Dedifferentiated amniotic fluid mesenchymal stem cell (primary cell): ENCODE measurements around the gene NCR3LG1.

ENCODE experiments used
- DNase-seq: peaks from one replicate; pipeline ENCODE4 v3.0.0-alpha.2; 2016; ENCODE audit errors: extremely low spot score

The NCR3LG1 gene

GRCh38 chr11:17393472-17393871 is 41.9 kb downstream of the NCR3LG1 start:
- no peak for DNase-seq

- DNase-seq = no peak
Observed at GRCh38 chr11:17394743-17395390, 43.3 kb downstream of the NCR3LG1 start.

- no peak for DNase-seq
Observed at GRCh38 chr11:17395554-17395961, 44.0 kb downstream of the NCR3LG1 start.

GRCh38 chr11:17395978-17396377 is 44.4 kb downstream of the NCR3LG1 start:
- DNase-seq = no peak

- DNase-seq = no peak
Observed at GRCh38 chr11:17396598-17397310, 45.2 kb downstream of the NCR3LG1 start.

GRCh38 chr11:17397311-17398002 is 45.9 kb downstream of the NCR3LG1 start:
- no peak for DNase-seq

GRCh38 chr11:17399236-17399635 is 47.6 kb downstream of the NCR3LG1 start:
- DNase-seq = no peak

- no peak for DNase-seq
Observed at GRCh38 chr11:17400048-17400775, 48.6 kb downstream of the NCR3LG1 start.

GRCh38 chr11:17401316-17401715 is 49.7 kb downstream of the NCR3LG1 start:
- DNase-seq = no peak

- DNase-seq = no peak
Observed at GRCh38 chr11:17401841-17402240, 50.2 kb downstream of the NCR3LG1 start.

- DNase-seq = no peak
Observed at GRCh38 chr11:17402486-17402885, 50.9 kb downstream of the NCR3LG1 start.

- DNase-seq = no peak
Observed at GRCh38 chr11:17403980-17404759, 52.6 kb downstream of the NCR3LG1 start.

GRCh38 chr11:17405232-17406005 is 53.8 kb downstream of the NCR3LG1 start:
- no peak for DNase-seq

GRCh38 chr11:17406082-17406817 is 54.6 kb downstream of the NCR3LG1 start:
- no peak for DNase-seq

GRCh38 chr11:17406818-17407149 is 55.2 kb downstream of the NCR3LG1 start:
- DNase-seq = no peak

- no peak for DNase-seq
Observed at GRCh38 chr11:17407575-17407974, 56.0 kb downstream of the NCR3LG1 start.

- DNase-seq = no peak
Observed at GRCh38 chr11:17408026-17408425, 56.4 kb downstream of the NCR3LG1 start.

GRCh38 chr11:17408641-17409040 is 57.0 kb downstream of the NCR3LG1 start:
- DNase-seq = no peak

- DNase-seq = no peak
Observed at GRCh38 chr11:17410606-17411379, 59.2 kb downstream of the NCR3LG1 start.
